D721Med (cell line): ENCODE results near the gene SLC38A5.

Experiments used
- DNase-seq: peaks from one replicate; pipeline ENCODE4 v3.0.0; 2011; ENCODE audit warnings: low spot score; ENCODE audit not compliant: insufficient read length
- FAIRE-seq: peaks from 2 replicates; lab custom pipeline; 2011; peaks lifted over from hg19 to GRCh38; lab: Jason Lieb, UNC
- TF ChIP-seq, protein P1 (sequence below): IDR thresholded peaks from 2 replicates; pipeline ENCODE4 v1.5.1; 2012; ENCODE audit warnings: mild to moderate bottlenecking, control low read depth; ENCODE audit not compliant: insufficient read depth; ENCODE audit errors: missing control alignments

The SLC38A5 gene

DNA sequence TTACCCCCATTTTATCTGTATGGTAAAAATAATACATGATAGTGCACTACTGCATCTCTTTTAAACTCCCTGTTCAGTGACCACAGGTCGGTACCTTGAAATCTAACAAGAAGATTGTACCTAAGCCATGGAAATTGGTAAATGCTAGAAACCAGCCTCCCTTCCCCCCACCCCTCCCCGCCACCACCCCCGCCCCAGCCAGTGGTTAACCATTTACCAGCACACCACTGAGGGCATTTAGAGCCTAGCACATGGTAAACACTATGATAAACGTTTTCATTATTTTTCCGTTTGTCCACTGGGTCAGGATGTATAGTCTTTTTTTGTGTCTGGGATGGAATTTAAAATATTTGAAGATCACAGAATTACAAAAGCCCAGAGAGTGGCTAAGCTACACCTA is 5.2 kb upstream of the SLC38A5 start:
- FAIRE-seq: no peak
- TF ChIP-seq, protein P1, sequence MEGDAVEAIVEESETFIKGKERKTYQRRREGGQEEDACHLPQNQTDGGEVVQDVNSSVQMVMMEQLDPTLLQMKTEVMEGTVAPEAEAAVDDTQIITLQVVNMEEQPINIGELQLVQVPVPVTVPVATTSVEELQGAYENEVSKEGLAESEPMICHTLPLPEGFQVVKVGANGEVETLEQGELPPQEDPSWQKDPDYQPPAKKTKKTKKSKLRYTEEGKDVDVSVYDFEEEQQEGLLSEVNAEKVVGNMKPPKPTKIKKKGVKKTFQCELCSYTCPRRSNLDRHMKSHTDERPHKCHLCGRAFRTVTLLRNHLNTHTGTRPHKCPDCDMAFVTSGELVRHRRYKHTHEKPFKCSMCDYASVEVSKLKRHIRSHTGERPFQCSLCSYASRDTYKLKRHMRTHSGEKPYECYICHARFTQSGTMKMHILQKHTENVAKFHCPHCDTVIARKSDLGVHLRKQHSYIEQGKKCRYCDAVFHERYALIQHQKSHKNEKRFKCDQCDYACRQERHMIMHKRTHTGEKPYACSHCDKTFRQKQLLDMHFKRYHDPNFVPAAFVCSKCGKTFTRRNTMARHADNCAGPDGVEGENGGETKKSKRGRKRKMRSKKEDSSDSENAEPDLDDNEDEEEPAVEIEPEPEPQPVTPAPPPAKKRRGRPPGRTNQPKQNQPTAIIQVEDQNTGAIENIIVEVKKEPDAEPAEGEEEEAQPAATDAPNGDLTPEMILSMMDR: no peak
- no peak for DNase-seq

DNA sequence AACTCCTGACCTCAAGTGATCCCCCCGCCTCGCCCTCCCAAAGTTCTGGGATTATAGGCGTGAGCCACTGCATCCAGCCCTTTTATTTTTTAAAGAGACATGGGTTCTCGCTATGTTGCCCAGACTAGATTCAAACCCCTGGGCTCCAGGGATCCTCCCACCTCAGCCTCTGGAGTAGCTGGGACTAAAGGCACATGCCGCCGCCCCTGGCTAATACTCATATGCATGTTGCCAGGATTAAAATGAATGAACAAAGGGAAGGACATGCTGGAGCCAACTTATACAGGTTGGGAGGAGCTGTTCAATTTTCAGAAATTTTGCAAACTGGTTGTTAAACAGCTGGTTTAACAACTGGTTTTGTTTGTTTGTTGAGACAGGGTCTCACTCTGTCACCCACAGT is 4.5 kb upstream of the SLC38A5 start:
- DNase-seq: no peak
- TF ChIP-seq, protein P1: no peak
- no peak for FAIRE-seq

DNA sequence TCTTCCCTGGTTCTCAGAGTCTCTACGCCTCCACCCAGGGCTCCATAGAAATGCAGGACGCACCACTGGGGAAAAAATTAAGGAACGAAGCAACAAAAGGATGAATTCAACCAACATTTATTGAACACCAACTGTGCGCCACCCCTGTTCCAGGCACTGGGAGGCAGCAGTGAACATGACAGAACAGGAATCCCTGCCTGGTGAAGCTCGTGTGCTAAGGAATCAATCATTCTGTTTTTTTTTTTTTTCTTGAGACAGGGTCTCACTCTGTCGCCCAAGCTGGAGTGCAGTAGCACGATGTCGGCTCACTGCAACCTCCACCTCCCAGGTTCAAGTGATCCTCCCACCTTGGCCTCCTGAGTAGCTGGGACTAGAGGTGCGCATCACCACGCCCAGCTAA is 4.1 kb upstream of the SLC38A5 start:
- FAIRE-seq (no peak), DNase-seq (no peak)
- TF ChIP-seq, protein P1: peak; percentile 27

DNA sequence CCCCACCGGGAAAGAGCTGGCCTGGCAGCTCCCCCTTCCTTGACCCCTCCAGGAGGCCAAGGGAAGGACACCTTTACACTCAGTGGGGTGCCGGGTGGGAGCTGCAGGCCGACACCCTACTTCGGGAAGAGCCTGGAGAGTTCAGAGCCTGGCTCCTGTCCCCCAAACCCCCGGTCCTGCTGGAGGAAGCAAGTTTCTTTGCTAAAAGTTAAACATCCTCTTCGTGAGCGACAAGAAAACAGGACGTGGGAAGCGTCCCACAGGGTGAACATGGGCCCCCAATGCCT is 3.6 kb upstream of the SLC38A5 start:
- TF ChIP-seq, protein P1: no peak
- FAIRE-seq: no peak
- DNase-seq: no peak

DNA sequence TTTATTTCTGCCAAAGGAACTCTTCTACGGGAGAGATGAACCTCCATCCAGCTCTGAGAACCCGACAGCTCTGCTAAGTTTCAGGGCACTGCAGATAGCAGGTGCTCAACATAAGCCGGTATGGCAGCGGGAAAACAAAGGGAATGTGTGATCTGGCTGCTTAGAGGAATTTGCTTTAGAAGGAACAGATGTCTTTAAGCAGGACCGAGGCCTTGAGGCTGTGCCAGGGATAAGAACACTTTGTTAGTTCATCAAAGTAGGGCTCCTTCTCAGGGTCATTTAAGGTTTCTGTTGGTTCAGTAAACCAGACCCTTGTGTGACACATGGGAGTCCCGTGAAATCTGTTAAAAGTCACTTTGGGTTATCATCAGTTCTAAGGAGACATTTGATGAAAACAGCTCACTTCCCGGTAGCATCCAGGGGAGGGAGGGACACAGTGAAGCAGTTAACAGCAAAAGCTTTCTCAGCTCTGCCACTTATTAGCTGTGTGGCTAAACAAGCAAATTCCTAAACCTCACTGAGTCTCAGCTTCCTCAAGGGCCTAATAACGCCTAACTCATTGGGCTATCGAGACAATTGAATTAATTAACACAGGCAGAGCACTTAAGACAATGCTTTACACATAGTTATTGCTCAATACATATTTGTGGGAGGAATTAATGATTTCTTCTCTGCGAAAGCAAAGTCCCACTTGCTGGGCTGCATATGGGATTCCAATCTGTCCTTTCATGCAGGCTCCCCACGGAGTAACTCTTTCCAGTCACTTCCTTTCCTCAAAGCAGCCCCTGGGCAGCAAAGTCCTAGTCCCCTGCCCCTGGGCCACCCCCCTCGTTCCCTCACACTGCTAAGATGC is 3.0 kb upstream of the SLC38A5 start:
- DNase-seq (no peak), FAIRE-seq (peak; percentile 74)
- TF ChIP-seq, protein P1: no peak

DNA sequence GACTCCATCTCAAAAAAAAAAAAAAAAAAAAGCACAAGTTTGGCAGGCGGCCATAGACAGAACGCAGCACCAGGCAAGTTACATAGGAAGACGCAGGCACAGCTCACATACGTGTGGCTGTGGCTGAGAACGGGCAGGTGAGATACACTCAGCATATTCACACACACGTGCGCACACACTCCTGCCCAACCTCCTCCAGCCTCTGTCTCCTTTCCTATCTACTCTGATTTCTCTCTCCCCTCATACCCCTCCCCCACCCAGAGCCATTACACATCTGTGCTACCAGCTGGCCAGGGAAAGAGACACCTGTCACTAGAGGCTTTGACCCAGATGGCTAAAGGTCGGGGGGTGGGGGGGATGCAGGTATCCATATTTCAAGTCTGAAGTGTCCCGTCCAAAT is 2.2 kb upstream of the SLC38A5 start:
- FAIRE-seq (no peak), DNase-seq (no peak)
- TF ChIP-seq, protein P1: no peak

DNA sequence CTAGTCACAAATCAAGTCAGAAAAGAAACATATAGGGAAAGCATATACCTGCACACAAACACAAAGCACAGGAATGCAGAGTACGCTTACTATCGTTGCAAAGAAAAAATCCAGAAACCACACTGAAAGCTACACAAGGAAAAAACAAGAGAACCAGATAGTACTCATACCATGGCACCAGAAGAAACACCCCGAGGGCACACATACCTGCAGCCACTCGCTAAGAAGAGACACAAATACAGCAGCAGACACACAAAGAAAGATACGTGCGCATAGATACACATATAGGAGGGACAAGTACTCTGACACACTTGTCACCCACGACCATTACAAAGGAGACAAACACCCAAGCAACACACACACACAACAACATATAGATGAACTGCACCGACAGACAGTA is 1.4 kb upstream of the SLC38A5 start:
- FAIRE-seq (no peak), DNase-seq (no peak)
- TF ChIP-seq, protein P1: no peak
